ENCODE measurements around the gene NPY1R.

The NPY1R gene

DNA sequence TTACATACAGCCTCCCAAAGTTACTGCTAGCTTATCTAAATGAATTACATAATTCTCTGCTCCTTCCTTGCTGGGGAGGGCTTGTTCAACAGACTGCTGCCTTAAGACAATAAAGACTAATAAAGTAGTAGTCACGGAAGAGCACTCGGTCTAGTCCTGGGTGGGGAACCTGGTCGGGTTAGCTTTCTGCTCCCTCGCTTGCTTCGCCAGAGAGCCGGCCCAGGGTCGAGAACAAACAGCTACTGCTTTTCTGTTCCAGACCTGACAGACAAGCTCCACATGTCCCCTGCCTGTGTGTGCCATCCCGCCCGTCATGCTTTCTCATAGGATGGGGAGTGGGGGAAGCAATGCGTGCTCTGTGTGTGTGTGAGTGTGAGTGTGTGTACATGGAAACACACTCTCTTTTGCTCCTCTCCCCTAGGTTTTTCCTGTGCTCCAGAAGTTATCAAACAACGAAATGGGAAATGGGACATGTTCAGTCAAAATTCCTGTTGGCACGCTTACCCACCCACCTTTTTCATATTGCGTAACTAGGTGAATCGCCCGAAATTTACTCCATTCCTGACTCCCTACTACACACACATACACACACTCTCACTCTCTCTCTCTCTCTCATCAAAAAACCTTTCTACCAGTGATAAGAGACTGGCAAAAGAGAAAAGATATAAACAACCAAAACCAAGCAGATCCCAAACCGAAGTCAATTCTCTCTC lies 1.3 kb downstream of the NPY1R start:
- TF ChIP-seq, protein P1, sequence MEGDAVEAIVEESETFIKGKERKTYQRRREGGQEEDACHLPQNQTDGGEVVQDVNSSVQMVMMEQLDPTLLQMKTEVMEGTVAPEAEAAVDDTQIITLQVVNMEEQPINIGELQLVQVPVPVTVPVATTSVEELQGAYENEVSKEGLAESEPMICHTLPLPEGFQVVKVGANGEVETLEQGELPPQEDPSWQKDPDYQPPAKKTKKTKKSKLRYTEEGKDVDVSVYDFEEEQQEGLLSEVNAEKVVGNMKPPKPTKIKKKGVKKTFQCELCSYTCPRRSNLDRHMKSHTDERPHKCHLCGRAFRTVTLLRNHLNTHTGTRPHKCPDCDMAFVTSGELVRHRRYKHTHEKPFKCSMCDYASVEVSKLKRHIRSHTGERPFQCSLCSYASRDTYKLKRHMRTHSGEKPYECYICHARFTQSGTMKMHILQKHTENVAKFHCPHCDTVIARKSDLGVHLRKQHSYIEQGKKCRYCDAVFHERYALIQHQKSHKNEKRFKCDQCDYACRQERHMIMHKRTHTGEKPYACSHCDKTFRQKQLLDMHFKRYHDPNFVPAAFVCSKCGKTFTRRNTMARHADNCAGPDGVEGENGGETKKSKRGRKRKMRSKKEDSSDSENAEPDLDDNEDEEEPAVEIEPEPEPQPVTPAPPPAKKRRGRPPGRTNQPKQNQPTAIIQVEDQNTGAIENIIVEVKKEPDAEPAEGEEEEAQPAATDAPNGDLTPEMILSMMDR (IDR thresholded peaks at IDR 0.05; ENCODE audit: extremely low read depth, insufficient read depth, missing control alignments) = no peak
- DNase-seq (ENCODE audit: low spot score) = no peak
- in situ Hi-C loops (cut with MboI; ENCODE audit: low pct_unique_long_range_greater_than_20kb, low sequenced_read_pairs, unreplicated experiment) = no loop called here

DNA sequence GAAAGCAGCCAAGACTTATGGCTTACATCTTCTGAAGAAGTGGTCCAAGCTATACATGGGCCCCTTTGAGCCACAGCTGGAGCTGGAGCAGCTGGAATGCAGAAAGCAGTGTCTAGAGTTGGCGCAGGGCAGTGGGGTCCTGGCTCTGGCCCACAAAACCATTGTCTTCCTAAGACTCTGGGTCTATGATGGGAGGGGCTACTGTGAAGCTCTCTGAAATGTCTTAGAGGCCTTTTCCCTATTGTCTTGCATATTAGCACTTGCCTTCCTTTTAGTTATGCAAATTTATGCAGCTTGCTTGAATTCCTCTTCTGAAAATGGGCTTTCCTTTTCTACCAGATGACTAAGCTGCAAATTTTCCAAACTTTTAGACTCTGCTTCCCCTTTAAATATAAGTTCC lies 15.3 kb downstream of the NPY1R start:
- no peak for DNase-seq (ENCODE audit: low spot score)
- TF ChIP-seq, protein P1 (IDR thresholded peaks at IDR 0.05; ENCODE audit: extremely low read depth, insufficient read depth, missing control alignments) = no peak
- in situ Hi-C loops (cut with MboI; ENCODE audit: low pct_unique_long_range_greater_than_20kb, low sequenced_read_pairs, unreplicated experiment) = no loop called here

DNA sequence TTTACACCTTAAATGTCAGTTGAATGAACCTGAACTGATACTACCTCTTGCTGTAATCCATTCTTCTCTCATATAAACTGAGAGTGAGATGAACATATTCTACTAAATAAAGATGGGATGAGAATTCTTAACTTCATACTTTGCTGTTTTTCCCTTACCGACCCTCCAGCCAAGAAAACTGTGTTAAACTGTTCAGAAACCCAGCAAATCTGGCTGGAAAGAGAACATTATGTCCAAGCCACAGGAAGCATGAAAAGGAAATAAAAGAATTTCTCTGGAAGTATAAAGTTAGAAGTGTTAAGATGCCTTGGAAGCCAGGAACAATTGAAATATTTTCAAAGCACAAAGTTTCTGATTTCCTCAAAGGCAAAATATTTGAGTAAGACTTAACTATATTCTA lies 22.9 kb downstream of the NPY1R start:
- TF ChIP-seq, protein P1 (IDR thresholded peaks at IDR 0.05; ENCODE audit: extremely low read depth, insufficient read depth, missing control alignments) = no peak
- in situ Hi-C loops (cut with MboI; ENCODE audit: low pct_unique_long_range_greater_than_20kb, low sequenced_read_pairs, unreplicated experiment) = no loop called here
- DNase-seq (ENCODE audit: low spot score) = no peak

DNA sequence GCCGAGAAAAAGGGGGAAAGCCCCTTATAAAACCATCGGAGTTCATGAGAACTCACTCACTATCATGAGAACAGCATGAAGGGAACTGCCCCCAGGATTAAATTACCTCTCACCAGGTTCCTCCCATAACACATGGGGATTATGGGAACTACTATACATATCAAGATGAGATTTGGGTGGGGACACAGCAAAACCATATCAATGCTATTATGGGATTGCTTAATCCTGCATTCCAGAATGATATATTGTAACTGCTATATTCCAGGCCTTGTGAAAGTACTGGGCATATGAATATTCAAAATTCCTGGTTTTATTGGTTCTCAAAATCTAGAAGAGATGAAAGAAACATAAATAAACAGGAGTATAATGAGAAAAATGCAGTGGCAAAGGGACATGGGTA lies 29.3 kb downstream of the NPY1R start:
- in situ Hi-C loops (cut with MboI; ENCODE audit: low pct_unique_long_range_greater_than_20kb, low sequenced_read_pairs, unreplicated experiment) = no loop called here
- no peak for DNase-seq (ENCODE audit: low spot score)
- TF ChIP-seq, protein P1 (IDR thresholded peaks at IDR 0.05; ENCODE audit: extremely low read depth, insufficient read depth, missing control alignments) = no peak

DNA sequence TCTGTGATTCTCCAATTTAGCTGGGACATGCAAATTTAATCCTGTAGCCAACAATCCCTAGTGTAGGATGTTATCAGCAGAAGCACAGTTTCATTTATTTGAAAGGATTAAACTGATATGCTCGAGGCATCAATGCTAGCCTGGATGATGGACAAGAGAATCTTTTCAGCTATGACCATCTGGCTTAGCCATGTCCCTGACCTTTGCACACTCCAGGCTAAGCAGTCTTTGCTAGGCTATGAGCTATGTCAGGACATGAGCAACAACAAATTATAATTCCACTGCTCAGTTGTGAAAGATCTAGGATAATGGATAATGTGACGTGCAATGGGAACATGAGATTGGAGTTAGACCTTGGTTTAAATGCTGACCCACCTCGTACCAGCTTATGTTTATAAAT lies 32.0 kb downstream of the NPY1R start:
- TF ChIP-seq, protein P1 (IDR thresholded peaks at IDR 0.05; ENCODE audit: extremely low read depth, insufficient read depth, missing control alignments) = no peak
- in situ Hi-C loops (cut with MboI; ENCODE audit: low pct_unique_long_range_greater_than_20kb, low sequenced_read_pairs, unreplicated experiment) = no loop called here
- no peak for DNase-seq (ENCODE audit: low spot score)

DNA sequence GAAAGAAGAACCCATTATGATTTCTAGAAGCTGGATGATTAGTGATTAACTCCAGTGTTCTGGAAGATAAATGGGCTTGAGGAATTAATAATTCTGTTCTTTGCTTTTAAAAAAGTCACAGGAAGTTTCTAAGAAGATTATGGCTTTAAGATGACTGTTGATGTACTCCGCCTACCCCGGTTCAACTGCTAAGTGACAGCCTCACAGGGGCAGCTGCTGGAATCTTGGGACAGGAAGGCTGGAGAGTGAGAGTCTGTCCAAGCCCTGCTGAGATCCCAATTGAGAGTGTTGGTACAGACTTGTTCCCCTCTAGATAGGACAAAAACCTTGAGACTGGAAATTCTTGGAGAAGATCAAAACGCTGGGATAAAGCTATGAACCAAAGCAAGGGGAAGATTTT lies 37.3 kb downstream of the NPY1R start:
- in situ Hi-C loops (cut with MboI; ENCODE audit: low pct_unique_long_range_greater_than_20kb, low sequenced_read_pairs, unreplicated experiment) = no loop called here
- no peak for DNase-seq (ENCODE audit: low spot score)
- TF ChIP-seq, protein P1 (IDR thresholded peaks at IDR 0.05; ENCODE audit: extremely low read depth, insufficient read depth, missing control alignments) = no peak
